Measurements from ENCODE around the gene PCNX2.
"Not testable (repeated sequence)": the region's sequence is repeated elsewhere in the genome, so short reads cannot be mapped to it uniquely, and the experiment has no call there.

Gene PCNX2

DNA sequence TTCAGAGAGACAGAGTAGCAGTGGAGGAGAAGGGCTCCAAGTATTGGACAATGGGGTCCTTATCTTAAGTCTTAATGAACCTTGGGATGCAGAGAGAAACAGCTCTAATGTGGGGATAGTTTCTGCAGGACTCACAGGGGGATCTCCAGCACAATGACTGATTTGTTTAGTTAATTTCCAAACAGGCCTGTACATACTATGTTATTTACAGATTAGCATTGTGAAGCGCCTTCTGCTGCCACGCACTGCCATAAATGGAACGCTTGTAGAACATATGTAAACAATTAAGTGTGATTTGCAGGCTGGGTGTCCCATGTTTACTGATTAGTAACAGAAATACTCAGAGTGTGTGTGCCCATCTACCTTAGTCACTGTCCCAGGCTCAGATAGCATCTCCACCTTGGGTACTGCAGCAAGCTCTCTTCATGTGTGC, 289.0 kb downstream of the PCNX2 start:
- no peak for DNase-seq (ENCODE audit: low read depth)

DNA sequence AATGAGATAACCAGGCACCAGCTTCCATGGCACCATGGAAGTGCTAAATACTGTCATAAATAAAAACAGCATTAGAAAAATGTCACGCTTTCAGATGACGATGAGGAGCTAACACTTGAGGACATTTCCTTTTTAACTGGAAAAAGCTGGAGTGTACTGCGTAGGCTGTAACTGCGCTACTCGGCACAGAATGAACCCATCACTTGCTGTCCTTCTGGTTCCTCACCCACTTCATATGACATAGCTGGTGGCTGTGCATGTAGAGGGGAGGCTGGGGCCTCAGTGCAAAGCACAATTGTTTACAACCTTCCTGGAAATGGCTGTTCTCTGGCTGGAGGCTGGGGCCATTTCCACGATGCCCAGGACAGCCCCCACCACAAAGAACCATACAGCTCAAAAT, 289.4 kb downstream of the PCNX2 start:
- no peak for DNase-seq (ENCODE audit: low read depth)

DNA sequence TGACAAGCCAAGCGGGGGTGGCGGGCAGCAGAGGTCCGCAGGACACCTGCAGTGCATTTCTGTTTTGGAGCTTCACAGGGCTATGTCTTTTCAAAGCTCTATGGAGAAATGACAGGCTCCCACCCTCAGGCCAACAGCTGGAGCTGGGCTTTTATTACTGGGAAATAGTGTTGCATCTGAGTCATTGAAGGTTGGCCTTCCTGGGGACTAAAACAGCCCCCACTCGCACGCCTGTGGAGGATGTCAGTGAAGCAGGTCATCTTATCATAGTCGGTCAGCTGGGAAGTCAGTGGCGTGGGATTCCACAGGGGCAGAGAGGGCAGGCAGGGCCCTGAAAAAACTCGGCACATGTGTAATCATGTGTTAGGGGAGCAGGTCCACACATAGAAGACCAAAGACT, 289.8 kb downstream of the PCNX2 start:
- DNase-seq (ENCODE audit: low read depth), result no peak

DNA sequence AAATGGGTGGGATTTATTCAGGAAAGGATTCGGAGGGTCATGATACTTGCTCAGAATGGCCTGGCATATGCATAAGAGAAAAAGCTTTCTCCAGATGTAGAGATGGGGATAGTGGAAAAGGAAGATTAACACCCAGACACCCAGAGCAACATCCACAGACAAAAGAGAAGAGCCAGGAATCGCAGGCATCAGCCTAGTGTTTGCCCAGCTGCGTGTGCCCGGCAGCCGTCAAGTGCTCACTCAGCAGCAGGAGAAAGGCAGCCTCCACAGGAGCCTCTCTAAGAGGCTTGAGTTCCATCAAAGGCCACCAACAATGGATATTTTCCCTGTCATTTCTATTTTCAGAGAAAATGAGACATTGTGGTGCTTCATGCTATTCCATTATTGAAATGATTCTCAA, 290.4 kb downstream of the PCNX2 start:
- DNase-seq (ENCODE audit: low read depth), result no peak

DNA sequence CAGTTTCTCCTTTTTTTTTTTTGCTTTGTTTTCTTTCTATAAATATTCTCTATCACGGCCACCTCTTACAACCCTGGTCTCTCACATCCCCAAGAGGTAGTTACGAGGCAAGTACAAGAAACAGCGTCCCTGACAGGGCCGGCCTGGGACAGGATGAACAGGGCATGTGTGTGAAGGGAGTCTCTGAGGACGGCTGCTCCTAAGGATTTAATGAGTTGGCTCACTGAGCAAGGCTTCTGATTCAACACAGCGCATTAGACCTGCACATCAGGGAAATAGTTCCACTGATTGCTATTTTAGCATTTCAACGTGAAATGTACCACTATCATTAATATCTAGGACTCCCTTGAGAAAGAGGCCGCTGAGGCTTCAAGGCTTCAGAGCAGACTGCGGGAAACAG, 291.1 kb downstream of the PCNX2 start:
- DNase-seq (ENCODE audit: low read depth), result no peak

DNA sequence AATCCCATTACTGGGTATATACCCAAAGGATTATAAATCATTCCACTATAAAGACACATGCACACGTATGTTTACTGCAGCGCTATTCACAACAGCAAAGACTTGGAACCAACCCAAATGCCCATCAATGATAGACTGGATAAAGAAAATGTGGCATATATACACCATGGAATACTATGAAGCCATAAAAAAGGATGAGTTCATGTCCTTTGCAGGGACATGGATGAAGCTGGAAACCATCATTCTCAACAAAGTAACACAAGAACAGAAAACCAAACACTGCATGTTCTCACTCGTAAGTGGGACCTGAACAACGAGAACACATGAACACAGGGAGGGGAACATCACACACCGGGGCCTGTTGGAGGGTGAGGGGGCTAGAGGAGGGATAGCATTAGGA, 291.9 kb downstream of the PCNX2 start:
- not testable (repeated sequence) for DNase-seq (ENCODE audit: low read depth)

DNA sequence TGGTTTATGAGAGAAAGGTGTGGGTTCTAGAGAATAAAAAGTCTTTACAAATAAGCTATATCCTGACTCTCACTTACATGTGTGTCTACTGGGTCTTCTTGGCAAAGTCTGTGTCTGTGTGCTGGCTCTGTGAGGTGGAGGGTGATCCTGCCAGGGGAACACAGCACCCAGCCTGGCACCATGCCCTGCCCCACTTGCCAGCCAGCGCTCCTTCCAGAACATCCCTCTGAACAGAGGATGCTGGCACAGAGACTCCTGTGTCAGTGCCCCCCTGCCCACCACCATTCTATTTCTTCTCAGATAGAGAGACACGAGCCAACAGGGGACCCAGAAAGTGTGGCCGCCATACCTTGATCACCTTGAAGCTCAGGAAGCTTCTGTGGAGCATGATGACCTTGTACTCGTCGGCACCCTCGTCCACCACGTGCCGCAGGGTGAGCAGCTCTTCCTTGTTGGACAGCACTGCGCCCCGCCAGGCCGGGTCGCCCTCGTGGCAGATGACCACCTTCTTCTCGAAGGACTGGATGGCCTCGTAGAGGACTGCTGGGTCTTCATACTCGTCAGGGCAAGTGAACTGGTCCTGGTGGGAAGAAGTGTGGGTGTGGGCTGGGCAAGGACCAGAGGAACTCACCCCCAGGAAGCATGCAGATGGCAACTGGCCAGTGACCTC, 295.4 kb downstream of the PCNX2 start:
- no peak for DNase-seq (ENCODE audit: low read depth)

DNA sequence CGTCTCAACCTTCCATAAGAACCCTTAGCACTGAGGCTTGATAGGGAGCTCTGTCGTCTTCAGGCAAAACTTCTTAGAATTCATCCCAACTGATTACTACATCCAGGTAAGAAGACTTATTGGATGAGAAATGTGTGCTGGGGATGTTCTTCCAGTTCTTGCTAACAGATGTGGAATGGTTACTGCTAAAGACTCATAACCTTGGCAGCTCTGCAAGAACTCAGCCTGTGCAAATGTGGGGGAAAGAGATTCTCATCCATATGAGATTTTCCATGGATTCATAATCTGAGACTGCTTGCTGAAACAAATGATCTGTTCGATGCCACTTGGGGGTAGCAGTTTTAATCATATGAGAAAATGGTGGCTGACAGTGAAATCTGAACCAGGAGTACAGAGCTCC, 296.9 kb downstream of the PCNX2 start:
- DNase-seq (ENCODE audit: low read depth), result no peak

DNA sequence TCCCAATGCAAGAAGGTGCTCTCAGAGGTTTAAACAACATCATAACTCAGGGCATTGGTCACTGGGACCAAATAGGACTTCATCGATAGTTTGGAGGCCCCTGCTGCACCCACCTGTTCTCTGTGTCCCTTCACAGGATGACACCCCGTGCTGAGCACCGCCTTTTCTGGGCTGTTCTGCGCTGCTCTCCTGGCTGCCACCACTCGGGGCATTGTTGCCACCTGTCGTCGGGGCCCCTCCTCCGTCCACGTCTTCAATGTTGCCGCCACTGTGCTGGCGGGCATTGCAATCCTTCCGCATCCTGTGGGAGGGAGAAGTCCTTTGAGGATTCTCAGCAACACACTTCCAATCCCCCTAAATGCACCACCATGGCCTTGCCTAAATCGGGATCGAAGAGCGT, 297.4 kb downstream of the PCNX2 start:
- DNase-seq (ENCODE audit: low read depth), result no peak

DNA sequence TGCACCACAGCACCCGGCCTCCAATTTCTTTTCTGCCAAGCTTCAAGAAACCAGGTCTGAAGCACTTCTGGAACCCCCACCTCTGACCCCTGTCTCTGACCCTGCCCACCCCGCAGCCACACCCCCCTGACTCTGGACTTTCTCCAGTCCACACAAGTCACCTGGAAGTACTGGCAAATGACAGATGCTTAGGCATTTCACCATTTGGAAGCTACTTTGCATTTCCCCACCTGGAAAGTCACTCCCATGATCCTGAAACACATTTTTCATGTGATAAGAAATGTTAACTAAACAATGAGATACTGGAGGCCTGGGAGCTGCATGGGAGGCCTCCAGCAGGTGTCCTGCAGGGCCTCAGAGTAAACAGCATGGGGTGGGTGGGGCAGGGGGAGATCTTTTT, 299.4 kb downstream of the PCNX2 start:
- no peak for DNase-seq (ENCODE audit: low read depth)

DNA sequence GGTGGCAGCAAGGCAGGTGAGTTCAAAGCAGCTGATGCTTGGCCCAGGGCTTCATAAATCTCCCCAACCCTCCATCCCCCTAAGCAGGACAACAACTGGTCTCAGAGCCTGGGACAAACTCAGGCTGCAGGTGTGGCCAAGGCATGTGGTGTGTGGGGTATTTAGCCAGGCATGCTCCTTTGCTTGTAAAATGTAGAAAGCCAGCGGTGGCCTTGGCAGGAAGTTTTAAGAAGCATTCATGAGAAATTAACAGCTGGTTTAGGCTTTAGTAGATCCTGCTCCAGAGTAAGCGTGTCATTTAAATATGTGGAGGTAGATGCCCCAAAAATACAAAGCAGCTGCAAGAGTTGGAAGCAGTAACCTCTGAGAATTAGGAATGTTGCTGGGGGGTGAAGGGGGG, 300.3 kb downstream of the PCNX2 start:
- DNase-seq (ENCODE audit: low read depth), result no peak

DNA sequence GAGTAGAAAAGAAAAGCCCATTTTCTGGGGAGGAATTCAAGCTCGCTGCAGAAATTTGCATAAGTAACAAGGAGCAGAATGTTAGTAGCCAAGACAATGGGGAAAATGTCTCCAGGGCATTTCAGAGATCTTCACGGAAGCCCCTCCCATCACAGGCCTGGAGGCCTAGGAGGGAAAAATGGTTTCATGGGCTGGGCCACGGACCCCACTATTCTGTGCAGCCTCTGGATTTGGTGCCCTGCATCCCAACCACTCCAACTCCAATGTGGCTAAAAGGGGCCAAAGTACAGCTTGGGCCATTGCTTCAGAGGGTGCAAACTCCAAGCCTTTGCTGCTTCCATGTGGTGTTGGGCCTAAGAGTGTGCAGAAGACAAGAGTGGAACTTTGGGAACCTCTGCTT, 302.0 kb downstream of the PCNX2 start:
- no peak for DNase-seq (ENCODE audit: low read depth)

DNA sequence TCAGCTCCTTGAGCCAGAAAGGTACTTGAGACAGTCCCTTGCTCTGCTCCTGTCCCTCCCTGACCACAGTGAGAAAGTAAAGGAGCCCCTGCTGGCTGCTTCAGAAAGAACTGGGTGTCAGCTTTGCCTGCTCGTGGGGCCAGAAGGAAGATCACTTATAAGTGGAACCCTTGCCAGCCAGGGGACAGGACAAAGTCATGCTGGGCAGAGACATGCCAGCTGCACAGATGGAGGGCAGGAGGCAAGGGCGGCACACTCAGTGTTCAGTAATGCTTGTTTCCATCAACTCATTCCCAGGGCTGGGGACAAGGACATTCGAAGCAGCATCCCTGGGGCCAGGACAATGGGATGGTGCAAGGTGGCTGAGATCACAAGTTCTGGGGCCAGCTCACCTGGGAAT, 303.3 kb downstream of the PCNX2 start:
- DNase-seq (ENCODE audit: low read depth), result no peak

DNA sequence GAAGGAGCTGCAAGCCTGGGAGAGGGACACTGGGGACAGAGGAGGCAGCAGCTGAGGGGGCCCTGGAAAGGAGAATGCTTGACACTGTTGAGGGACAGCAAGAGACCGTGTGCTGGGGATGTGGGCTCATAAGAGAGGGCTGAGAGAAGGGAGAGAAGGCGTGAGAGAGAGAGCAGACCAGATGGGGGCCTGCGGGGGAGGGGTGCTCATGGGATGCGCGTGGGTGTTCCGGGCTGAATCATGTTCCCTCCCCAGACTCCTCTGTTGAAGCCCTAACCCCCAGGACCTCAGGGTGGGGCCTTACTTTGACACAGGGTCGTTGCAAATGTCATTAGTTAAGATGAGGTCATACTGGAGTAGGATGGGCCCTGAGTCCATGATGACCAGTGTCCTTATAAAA, 304.3 kb downstream of the PCNX2 start:
- DNase-seq (ENCODE audit: low read depth), result no peak

DNA sequence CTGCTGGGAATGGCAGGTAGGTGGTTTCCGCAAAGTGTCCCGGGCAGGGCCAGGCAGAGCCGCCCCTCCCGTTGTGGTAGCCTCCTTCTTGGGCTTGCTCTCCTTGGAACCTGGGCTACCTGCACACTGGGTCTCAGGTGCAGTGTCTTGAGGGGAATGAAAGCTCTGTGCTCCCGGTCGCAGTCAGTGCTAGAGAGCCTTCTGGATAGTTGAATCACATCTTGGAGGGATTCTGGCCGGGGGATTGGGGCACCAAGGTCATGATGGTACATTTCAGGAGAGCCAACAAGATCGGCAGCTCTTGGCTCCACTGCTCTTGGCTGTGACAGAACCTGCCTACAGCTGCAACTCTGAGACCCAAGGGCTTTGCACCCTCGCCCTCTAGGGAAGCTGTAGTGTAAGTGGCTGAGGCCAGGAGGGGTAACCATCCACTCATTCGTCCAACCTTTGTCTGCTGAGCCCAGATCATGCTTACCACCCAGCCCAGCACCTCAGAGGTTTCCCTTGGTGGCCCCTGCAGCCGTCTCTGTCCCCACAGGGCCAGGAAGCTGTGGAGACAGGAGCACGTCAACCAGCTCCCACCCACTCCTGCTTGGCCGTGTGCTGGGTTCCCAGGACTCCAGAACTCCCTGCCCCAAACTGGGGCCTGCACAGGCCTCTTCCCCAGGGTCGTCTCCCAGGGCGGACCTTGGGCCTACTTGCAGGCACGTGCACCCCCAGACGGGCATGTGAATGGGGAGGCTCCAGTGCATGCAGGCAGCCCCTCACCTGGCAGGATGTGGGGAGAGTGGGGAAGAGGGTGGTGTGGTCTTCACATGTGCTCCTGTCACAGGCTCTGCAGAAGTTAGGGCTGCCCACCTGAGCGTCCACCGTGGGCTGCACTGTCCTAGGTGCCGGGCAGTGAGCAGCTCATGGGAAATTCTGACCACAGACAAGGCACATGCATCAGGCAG, 305.1 kb downstream of the PCNX2 start:
- no peak for DNase-seq (ENCODE audit: low read depth)

DNA sequence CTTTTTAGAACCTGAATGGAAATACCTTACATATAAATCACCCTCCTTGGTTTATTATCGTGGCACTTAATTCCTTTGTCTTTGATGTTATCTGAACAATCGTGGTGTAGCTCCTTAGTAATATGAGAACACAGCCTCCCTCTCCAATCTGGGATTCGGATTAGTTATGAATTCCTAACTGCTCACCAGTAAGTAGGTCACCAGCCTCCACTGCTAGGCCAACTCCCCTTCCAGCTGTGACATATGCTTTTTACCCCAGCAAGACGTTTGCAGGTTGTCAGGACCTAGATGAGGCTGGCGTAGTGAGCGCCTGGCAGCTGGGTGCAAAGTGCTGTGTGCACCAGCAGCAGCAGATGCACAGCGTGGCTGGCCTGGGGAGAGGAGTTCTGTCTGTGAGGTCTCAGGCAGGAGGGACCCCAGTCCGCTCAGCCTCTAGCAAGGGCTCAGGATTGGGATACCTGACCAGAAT, 306.9 kb downstream of the PCNX2 start:
- no peak for DNase-seq (ENCODE audit: low read depth)

DNA sequence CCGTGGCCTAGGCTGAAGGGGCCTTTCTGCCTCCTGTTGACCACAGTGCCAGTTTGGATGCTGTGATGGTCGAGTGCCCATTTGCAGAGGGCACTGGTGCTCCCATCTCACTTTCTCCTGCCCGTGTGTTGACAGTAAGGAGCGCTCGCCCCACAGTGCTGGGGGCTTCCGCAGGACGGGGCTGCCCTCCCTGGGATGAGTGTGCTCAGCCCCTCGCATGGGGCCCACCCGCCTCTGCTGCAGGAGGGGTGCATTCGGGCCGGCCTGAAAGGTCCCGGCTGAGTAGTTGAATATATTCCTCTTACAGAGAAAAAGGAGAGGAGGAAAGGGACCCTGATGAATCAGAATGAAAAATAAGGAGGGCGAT, 307.8 kb downstream of the PCNX2 start:
- no peak for DNase-seq (ENCODE audit: low read depth)

DNA sequence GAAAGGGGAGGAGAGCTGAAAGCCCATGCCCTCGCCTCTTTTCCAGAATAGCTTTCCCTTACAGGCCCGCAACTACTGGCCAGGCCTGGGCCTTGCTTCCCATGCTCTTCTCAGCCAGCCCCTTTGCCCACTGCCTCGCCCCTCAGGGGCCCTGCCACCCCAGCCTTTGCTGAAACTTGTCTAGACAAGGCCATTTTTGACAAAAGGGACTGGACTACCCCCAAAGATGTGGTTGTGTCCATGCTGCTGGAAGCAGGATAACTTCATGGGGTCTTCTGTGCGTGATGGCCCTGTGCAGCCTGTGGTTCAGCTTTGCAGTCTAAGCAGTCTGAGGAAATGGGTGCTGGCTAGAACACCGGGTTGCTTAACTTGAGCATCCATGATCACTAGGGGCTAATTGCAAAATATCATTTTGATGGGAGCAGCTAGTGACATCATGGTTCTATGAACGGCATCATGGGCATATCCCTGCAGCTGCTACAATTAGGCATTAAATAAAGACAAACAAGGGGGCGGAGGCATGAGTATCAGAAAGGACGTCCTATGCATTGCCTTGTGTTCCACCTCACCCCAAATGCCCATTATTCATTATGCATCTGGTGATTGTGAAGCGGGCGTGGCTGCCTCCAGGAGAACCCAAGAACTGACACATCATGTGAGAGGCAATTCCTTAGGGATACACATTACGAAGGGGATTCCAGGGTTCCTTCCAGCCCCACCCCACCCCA, 308.3 kb downstream of the PCNX2 start:
- DNase-seq (ENCODE audit: low read depth), result no peak

DNA sequence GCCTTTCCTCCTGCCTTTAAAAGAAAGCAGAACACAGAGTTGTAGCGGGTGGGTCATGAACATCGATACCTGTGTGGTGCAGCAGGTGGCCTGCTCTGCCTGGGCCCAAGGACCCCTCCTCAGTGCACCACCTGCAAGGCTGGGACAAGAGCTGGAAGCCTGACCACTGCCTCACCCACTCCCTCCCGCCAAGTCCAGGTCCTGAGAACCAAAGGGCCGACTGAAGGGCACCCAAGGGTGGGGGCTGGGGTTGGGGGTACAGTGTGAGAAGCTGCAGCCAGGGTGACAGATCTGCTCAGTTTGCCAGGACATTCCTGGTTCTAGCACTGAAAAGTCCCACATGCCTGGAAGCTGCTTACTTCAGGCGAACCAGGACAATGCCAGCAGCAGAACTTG, 309.0 kb downstream of the PCNX2 start:
- no peak for DNase-seq (ENCODE audit: low read depth)

DNA sequence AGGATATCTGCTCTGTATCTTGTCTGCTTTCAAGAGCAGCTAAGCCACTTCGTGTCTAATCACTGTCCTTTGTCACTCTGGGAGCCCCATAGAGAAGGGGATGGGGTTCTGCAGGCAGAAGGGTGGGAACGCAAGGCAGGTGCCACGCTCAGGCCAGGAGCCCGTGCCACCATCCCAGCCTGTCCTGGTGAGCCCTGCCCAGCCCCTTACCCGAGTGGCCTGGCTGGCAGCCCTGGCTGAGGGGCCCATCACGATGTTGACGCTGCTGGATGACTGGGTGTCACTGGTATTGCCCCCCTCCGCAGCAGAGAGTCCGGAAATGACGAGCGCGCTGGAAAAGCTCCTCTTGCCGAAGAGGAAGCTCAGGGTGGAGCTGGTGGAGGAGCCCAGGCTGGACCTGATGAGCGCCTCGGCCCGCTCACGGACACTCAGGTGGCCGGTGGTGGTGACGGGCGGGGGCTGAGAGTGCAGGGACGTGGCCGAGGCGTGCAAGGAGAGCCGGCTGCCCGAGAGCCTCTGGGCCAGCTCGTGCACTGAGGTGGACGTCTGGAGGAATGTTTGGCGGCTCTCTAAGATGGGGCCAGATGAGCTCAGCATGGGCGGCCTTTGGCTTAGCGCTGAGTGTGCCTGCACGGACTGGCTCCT, 309.5 kb downstream of the PCNX2 start:
- no peak for DNase-seq (ENCODE audit: low read depth)

DNA sequence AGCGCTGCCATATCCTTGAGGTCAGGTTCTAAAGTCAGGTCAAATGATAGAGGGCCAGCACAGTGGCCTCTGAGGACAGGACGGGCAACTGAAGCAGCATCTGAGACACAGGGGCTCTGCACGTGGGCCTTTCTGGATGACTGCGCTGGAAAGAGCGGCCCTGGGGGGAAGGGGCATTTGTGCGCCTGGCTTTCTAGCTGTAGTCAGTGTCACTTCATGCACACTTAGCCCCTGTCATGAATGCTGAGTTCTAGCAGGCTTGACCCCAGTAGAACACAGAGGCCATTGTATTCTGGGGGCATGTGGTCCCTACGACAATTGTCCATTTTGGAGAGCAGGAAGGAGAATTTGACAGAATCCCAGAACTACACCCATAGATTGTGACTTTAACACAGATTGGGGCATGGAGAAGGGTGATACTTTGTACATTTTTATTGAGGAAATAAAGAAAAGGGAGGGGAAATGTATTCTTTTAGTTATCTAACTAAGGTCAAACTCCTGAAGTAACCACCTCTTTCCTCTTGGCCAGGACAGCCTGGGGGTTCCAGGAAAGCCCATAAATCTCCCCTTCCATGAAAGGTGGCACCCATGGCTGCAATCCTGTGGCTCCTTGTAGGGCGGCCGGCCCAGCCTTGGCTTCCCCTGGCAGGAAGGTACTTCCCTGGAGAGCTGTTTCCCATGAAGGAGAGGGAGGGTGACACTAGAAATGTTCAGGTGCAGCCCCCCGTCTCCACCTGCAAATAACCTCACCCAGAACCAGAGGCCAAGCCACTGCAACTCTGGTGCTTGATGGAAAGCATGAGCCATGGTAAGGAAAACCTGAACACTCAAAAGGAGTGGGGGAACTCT, 310.7 kb downstream of the PCNX2 start:
- DNase-seq (ENCODE audit: low read depth), result no peak
